Stimulated activated CD4-positive, alpha-beta T cell treated with anti-CD3 and anti-CD28 coated beads, TNF-alpha, amount 100 ng/mL, for 24 hours (primary cell): Measurements from ENCODE around the gene SYMPK.
"Not testable (repeated sequence)": the region's sequence is repeated elsewhere in the genome, so short reads cannot be mapped to it uniquely, and the experiment has no call there.

Source experiments
- DNase-seq, 3 experiments: peaks; one replicate each; pipeline ENCODE4 v3.0.0-alpha.2; 2020; ENCODE audit warnings: low read depth in 3 of 3

SYMPK gene

DNA sequence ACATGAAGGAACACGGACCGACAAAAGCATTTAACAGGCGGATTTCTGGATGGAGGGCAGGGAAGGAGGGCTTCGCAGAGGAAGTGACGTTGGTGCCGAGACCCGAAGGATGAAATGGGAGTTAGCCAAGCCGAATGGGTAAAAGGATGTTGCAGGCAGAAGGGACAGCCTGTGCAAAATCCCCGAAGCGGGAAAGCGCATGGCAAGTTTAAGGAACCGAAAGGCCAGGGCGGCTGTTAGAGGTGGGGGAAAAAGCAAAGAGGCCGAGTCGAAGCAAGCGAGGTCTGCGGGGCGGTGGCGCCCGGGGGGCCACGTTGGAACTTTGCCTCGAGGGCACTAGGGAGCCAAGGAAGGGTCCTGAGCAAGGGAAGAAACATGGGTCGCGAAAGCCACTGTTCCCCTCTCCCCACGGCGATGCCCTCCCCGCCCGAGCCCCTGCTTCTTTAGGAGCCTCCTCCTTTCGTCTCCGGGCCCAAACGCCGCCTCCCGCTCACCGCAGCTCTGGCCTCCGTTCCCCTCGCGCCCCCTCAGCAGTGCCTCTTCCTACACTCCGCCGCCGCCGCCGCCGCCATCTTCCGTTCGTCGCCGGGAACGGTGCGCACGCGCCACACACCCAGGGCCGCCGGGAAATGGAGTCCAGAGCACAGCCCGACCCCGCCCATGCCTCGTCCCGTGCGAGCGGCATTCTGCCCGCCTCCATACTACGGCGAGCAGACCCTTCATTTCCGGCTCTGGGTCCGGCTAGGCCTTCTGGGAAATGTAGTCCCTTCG lies at the start of gene SYMPK:
SYMPK (minus strand) TSS at position 584 of the 771 bp plus-strand sequence. CDS start 8,652 bp downstream, outside the sequence.
- DNase-seq = peak; percentile 96 to 99 (median 98)

DNA sequence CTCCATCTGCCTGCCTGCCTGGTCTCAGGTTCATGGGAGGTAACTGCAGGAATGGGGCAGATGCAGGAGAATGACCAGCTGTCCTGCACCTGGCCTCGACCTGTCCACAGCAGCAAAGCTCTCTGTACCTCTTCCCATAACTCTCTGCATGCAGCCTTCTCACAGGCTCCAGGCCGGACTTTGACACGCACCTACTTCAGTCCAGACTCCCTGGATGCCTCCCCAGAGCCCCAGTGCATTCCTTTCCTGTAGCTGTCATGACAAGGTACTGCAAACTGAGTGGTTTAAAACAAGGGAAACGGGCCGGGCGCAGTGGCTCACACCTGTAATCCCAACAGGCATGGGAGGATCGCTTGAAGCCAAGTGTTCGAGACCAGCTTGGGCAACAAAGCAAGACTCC lies 48.3 kb upstream of the SYMPK start:
- no peak for DNase-seq

DNA sequence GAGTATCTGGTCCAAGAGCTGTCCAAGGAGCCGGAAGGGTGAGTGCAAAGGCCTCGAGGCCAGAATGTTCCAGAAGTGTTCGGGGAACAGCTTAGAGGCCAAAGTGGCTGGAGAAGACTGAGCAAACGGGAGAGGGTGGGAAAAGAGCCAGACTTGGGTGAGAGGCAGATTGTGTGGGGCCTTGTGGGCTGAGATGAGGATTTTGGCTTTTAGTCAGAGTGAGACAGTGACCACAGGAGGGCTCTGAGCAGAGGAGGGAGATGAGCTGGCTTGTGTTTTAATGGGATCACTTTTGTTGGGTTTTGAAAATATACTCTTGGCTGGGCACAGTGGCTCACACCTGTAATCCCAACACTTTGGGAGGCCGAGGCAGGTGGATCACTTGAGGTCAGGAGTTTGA lies 46.0 kb upstream of the SYMPK start:
- DNase-seq = no peak

DNA sequence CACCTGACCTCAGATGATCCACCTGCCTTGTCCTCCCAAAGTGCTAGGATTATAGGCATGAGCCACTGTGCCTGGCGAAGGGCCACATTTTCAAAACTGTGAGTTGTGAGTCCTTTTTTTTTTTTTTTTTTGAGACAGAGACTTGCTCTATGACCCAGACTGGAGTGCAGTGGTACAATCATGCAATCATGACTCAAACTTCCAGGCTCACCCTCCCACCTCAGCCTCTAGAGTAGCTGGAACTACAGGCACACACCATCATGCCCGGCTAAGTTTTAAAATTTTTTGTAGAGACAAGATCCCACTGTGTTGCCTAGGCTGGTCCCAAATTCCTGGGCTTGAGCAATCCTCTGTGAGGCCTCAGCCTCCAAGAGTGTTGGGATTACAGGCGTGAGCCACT lies 43.3 kb upstream of the SYMPK start:
- no peak for DNase-seq

DNA sequence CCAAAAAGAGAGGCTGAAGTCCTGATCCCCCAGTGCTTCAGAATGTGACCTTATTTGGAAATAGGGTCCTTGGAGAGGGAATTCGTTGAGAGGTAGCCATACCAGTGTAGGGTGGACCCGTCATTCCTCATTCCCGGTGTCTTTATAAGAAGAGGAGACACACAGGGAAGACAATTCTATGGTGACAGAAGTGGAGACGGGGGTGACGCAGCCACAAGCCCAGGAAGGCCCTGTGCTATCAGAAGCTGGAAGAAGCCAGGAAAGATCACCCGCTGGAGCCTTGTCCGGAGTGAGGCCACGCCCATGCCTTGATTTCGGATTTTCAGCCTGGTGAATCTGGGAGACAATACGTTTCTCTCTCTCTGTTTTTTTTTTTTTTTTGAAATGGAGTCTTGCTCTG lies 42.1 kb upstream of the SYMPK start:
- DNase-seq = no peak

DNA sequence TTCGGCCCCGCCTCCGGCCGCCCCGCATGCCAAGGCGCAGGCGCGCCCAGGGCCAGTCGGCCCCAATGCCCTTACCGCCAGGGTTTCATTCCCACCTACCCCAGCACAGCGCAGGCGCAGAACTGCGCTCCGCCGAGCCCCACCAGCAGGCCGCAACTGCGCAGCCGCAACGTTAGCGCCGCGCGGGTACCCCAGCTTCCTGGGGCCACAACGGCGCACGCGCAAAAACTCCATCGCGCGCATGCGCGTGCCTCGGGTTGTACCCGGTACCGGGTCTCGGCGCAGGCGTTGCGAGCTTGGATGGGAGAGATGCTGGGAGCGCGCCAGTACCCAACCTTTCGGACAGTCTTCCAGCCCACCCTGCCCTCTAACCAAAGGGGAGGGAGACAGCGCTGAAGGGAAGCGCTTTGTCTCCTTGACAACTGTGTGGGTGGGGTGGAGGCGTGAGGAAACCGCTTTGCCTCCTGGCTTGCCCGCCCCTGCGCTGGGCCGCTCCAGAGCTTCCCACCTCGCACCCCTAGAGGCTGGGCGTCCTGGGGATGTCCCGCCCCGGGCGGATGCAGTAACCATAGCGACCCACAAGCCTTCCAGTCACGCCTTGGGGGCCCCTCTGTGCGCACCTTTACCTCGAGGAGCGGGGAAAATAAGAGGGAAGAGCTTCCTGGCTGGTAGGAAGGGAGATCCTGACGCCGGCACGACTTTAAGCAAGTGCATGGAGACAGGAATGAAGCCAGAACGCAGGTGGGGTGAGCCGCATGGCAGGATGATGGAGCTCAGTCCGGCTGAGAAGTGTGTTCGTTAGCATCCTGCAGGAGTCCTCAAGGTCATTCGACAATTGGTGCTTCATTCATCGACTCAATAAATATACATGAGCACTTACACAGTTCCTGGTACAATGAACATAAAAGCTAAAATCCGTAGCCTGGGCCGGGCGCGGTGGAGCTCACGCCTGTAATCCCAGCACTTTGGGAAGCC lies 40.0 kb upstream of the SYMPK start:
- DNase-seq = peak; percentile 99

DNA sequence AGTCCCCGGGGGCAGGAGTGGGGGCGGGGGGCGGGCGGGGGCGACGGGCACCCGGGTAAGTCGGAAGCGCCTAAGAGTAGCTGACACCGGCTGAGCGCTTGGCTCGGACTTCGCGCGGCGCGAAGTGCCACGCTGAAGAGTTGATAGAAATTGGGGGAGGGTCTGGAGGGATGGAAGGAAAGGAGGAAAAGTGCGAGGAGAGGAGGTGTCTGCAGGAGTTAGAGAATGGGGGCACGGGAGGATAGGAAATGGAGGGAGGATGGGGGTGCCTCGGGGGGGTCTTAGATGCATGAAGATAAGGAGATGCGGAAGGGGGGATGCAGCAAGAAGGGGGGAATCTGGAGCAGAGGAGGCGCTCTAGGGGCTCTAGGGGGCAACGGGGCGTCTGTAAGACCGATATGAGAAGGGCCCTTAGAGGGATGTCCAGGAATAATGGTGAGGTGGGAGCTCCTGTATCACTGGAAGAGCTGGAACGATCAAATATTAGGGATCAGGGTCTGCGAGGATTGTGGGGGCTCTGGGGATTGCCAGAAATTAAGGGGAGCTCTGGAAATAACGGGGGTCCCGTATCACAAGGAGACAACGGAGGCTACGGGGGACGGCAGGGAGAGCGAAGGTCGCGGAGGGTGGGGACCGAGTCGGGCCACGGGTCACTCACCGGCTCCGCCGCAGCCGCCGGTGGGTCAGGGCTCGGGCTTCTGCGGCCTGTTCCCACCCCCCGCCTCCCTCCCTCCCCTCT lies 39.1 kb upstream of the SYMPK start, which contains the start of gene MYPOP:
MYPOP (minus strand) TSS at position 702 of the 739 bp plus-strand sequence. CDS start 840 bp downstream, outside the sequence.
- no peak for DNase-seq

DNA sequence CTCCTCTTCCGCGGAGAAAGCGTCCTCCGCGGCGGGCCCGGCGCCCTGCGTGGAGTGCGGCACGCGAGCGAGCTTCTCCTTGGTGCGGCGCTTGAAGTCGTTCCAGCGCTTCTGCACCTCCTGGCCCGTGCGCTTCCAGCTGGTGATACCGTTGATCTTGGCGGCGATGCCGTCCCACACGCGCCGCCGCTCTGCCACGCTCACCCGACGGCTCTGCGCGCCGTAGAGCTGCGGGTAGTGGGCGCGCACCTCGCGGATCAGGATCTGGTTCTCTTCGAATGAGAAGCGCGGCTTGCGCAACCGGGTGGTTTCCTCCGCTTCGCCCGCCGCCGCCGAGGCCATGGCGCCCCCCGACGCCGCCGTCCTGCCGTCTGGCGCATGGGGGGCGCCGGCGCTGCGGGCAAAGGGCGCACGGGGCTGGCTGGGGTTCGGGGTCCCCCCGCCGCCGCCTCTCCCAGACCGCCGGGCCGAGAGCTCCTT lies 38.5 kb upstream of the SYMPK start:
- peak in 1 of 3 experiments; percentile 25 for DNase-seq

DNA sequence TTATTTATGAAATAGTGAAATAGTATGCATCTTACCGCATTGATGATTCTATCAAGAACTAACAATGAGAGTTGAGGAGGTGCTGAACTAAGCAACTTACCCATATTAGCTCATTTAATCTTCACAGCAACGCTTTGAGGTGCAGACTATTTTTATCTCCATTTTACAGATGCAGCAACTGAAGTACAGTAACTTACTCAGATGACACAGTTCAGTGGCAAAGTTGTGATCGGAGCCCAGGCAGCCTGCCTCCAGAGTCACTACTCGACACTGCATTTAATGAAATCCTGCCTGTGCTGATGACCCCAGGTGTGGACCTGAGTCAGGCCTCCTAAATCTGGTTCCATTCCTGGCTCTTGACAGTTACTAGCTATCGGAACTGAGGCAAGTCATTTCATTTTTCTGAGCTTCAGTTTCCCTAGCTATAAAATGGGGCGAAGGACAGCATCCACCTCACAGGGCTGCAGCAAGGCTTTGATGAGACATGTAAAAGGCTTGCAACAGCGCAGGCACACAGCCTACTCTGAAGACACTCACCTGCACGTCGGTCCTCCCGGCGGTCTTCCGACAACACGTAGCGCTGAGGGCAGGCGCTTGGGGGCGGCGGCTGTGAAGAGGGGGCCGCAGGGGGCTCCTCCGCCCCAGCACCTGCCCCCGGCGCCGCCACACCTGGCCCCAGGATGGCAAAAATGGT lies 37.9 kb upstream of the SYMPK start:
- DNase-seq = no peak

DNA sequence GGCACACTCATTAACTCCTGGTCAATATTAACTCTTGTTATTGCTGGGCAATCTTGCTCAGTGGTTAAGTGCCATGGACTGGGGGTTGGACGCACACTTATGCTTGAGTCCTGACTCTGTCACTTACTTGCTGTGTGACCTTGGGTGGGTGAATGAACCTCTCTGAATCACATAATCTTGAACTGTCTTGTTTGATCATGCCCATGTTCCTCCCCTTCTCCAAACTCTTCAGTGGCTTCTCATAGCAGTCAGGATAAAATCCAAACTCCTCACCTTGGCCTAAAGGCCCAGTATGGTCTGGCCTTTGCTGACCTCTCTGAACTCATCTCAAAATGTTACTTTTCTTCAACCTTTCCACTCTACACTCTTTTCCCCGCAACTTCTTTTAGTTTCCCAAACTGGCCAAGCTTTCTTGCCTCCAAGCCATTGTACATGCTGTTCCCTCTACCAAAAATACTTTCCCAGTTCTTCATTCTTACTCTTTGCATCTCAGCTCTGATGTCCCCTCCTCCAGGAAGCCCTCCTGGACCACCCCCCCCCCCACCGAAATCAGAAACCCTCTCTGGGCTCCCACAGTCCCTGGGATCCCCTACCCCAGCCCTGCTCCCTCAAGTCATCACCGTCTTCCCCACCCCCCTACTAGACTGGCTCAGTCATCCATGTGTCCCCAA lies 37.1 kb upstream of the SYMPK start:
- no peak for DNase-seq

DNA sequence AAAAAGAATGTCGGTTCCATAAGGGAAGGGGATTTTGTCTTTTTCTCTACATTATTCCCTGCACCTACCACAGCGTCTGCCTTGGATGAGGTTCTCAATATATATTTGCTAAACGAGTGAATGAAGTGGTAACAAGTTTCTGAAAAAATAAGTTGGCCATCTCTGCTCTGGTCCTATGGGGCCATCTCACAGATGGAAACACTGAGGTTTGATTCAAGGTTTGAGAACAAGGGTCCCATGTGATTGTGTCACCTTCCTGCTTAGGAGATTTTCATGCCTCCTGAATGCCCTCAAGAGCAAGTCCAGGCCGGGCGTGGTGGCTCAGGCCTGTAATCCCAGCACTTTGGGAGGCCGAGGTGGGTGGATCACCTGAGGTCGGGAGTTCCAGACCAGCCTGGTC lies 36.3 kb upstream of the SYMPK start:
- DNase-seq = no peak

DNA sequence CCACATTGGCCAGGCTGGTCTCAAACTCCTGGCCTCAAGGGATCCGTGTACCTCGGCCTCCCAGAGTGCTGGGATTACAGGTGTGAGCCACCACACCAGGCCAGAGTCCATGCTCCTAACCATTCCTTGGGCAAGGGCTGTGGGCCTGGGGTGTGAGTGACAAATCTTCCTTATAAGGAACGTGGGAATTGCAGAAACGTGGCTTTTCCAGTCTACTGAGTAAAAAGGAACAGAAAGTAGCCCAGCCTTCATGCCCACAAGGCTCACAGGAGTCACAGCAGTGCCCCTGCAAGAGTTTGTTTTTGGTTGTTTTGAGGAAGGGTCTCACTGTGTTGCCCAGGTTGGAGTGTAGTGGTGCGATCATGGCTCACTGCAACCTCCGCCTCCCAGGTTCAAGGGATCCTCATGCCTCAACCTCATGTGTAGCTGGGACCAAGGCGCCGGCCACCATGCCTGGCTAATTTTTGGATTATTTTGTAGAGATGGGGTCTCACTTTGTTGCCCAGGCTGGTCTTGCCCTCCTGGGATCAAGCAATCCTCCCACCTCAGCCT lies 34.4 kb upstream of the SYMPK start:
- no peak for DNase-seq

DNA sequence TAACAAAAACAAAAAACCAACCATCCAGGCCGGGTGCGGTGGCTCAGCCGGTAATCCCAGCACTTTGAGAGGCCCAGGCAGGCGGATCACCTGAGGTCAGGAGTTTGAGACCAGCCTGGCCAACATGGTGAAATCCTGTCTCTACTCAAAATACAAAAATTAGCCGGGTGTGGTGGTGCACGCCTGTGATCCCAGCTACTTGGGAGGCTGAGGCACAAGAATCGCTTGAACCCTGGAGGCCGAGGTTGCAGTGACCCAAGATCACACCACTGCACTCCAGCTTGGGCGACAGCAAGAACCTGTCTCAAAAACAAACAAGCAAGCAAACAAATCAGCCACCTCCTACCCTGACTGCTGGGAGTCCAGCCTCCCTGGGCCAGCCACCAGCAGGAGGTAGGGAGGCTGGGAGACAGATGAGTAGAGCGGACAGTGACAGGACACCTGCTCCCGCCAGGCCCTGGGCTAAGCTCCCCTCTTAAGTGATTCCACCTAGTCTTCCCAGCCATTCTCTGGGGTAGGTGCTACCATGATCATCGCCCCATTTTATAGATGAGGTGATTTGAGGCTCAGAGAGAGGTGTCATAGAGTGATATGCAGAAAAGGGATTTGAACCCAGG lies 33.1 kb upstream of the SYMPK start:
- not testable (repeated sequence) for DNase-seq

DNA sequence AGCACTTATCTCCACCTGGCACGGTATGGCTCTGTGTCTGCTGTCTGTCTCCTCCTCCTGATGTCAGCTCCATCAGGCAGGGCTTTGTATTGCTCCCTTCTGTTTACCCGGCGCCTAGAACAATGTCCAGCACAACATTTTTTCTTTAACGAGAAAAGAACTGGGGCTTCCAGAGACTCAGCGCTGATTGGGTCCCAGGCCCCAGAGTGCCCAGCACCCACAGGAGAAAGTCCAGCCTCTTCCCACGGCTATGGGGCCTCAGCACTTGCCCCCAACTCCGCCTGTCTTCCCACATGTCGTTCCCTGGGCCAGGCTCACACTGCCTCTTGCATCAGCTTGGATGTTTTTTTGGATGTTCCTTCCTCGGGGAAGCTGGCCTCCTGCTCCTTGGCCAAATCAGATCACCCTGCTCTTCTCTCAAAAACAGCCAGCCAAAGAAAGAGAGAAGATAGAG lies 32.6 kb upstream of the SYMPK start:
- no peak for DNase-seq

DNA sequence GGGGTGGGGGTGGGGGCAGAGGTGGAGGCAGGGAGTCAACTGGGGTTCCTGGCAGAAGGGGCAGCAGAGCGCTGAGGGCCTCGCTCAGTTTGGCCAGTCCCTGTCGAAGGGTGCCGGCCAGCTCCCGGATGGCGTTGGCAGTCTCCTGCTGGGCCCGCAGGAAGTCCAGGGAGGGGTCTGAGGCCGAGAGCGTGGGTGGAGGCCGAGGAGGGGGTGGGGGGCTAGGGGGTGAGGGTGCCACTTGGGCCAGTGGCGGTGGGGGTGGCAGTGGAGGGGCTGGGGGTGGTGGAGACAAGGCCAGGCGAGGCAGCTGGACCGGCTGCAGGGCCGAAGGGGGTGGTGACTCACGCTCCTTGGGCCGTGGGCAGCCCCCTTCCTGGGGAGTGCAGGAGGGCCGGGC lies 27.9 kb upstream of the SYMPK start:
- no peak for DNase-seq

DNA sequence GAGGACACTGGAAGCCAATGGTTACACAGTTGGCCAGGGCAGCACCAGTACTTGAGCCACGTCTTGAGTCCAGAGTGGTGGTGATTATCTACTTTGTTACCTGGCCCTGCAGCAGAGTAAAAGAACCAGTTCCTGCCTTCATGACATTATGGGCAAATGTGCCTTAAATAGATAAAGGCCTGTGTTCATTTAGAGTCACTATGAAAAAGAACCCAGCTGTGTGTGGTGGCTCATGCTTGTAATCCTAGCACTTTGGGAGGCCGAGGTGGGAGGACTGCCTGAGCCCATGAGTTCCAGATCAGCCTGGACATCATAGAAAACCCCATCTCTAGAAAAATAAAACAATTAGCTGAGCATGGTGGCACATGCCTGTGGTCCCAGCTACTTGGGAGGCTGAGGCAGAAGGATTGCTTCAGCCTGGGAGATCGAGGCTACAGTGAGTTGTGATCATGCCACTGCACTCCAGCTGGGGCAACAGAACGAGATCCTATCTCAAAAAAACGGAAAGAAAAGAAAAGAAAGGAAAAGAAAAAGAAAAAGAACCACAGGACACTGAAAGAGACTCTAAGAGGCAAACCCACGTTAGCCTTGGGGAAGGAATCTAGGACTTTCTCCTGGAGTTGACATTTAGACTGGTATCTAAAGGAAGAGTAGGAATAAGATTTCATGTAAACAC lies 26.4 kb upstream of the SYMPK start:
- DNase-seq = no peak

DNA sequence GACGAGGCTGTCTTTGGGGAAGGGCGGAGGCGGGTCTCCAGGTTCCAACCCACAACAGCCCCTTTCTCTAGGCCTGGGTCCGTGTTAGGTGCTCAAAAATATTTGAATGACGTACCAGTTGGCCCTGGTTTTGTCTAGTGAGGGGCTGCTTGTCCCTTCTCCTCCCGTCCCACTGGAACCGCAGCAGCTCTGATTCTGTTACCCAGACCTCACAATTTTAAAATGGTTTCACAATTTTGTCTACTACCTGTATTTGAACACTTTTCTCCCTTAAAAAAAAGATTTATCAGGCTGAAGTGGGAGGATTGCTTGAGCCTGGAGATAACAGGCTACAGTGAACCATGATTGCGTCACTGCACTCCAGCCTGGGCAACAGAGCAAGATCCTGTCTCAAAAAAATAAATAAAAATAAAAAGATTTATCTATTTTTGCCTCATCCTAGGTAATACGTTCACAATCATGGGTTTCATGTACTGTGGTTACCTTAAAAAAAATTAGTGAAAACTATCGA lies 24.3 kb upstream of the SYMPK start:
- DNase-seq = no peak

DNA sequence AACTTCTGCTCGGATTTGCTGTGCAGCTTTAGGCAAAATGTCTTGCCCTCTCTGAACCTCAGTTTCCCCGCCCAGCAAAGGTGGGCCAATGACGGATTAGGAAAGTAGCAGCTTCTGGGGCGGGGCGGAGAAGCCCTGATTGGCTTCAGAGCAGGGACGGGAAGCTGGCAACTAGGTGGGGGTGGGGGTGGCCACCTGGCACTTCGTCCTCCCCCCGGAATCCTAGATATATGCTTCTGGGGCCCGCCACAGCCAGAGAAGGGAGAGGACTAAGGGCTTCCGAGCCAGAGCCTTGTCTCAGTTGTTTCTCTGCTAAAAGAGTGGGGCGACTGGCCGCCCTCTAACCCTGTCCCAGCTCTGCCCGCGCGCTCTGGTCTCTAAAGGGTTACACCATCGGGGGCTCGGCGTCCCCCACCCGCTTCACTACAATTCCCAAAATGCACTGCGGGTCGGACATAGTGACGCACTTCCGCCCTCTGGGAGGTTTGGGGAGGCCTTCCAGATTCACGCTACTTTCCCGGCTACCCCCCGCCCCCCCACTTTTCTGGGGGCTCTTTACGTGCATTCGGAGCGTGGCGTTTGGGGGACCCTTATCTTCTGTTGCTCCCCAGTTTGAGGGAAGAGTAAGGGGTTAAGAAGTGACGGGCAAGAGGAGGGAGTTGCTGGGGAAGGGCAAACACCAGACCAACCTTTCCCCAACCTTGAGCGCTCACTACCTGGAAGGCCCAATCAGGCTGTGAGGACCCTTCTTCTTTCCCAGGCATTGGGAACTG lies 23.7 kb upstream of the SYMPK start:
- peak; percentile 76 to 88 (median 83) for DNase-seq
